ENCODE data around the gene SOX8. TPM values are rescaled to one million over a fixed set of nuclear protein-coding genes. Genes with fewer than 3 reads are reported as not detected.

SOX8 gene
- total RNA-seq, 1 donor from 2014 or later = 6.7 TPM

- DNase-seq (ENCODE audit: extremely low spot score, unreplicated experiment) = no peak
- Mint-ChIP-seq H3K27ac (no peak overlapping the region), H3K4me1 (ENCODE audit: unreplicated experiment) (peaks cover 15% of the 10 kb centered on the region), H3K27me3 (peaks cover 16% of the 10 kb centered on the region), H3K36me3 (no peaks in the 10 kb centered on the region), H3K4me3 (no peak overlapping the region), H3K9me3 (no peaks in the 10 kb centered on the region)
- TF ChIP-seq CTCF (conservative IDR thresholded peaks at IDR 0.05) = no peak
Measured at GRCh38 chr16:993731-994130, 12.2 kb downstream of the SOX8 start.

DNA sequence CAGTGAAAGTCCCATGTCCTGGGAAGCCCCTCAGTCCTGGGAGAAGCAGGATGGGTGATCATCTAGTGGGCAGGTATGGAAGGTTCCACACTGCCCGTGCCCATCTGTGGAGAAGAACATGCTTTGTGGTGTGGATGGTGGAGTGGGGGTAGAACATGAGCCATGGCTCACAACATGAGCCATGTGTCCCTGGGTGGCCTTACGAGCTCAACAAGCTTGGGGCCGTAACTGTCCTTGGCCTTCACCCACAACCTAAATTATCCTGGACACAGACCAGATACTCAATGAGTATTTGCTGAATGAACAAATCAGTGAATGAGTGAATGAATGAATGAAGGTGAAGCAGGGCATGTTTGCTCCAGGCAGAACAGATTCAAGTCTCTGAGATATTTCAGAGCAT, 13.5 kb downstream of the SOX8 start:
- peaks cover 15% of the 10 kb centered on the region for H3K4me1 Mint-ChIP-seq (ENCODE audit: unreplicated experiment)
- H3K36me3 Mint-ChIP-seq = no peaks in the 10 kb centered on the region
- no peak overlapping the region for H3K4me3 Mint-ChIP-seq
- no peak overlapping the region for H3K27ac Mint-ChIP-seq
- TF ChIP-seq CTCF (conservative IDR thresholded peaks at IDR 0.05) = no peak
- peaks cover 16% of the 10 kb centered on the region for H3K27me3 Mint-ChIP-seq
- H3K9me3 Mint-ChIP-seq = no peaks in the 10 kb centered on the region
- no peak for DNase-seq (ENCODE audit: extremely low spot score, unreplicated experiment)

GRCh38 chr16:995783-996182, 14.2 kb downstream of the SOX8 start:
- no peak for TF ChIP-seq CTCF (conservative IDR thresholded peaks at IDR 0.05)
- DNase-seq (ENCODE audit: extremely low spot score, unreplicated experiment) = no peak
- Mint-ChIP-seq H3K9me3 (no peaks in the 10 kb centered on the region), H3K27ac (peak overlapping the region; percentile 52), H3K36me3 (no peaks in the 10 kb centered on the region), H3K4me1 (ENCODE audit: unreplicated experiment) (peaks cover 15% of the 10 kb centered on the region), H3K4me3 (peak overlapping the region; percentile 48), H3K27me3 (peaks cover 16% of the 10 kb centered on the region)

DNA sequence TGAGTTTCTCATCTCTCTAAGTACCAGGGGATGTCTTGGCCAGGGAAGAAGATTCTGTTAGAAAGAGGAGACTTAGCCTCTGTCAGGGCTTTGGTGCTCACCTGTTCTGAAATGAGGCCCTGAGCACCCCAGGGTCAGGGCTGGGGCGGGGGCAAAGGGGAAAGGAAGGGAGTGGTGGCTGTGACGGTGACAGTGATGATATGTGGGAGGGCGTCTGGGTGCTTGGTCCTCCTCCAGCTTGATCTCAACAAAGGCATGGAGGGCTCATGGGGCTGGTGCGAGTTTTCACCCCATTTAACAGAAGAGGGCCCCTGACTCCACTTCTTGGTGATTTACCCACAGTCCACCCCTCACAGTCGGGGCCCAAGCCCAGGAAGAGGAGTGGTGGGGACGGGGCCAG, 15.1 kb downstream of the SOX8 start:
- Mint-ChIP-seq H3K27ac (peak overlapping the region; percentile 67), H3K4me3 (peak overlapping the region; percentile 68), H3K9me3 (no peaks in the 10 kb centered on the region), H3K4me1 (ENCODE audit: unreplicated experiment) (peaks cover 15% of the 10 kb centered on the region), H3K27me3 (peaks cover 15% of the 10 kb centered on the region), H3K36me3 (no peaks in the 10 kb centered on the region)
- no peak for DNase-seq (ENCODE audit: extremely low spot score, unreplicated experiment)
- no peak for TF ChIP-seq CTCF (conservative IDR thresholded peaks at IDR 0.05)

DNA sequence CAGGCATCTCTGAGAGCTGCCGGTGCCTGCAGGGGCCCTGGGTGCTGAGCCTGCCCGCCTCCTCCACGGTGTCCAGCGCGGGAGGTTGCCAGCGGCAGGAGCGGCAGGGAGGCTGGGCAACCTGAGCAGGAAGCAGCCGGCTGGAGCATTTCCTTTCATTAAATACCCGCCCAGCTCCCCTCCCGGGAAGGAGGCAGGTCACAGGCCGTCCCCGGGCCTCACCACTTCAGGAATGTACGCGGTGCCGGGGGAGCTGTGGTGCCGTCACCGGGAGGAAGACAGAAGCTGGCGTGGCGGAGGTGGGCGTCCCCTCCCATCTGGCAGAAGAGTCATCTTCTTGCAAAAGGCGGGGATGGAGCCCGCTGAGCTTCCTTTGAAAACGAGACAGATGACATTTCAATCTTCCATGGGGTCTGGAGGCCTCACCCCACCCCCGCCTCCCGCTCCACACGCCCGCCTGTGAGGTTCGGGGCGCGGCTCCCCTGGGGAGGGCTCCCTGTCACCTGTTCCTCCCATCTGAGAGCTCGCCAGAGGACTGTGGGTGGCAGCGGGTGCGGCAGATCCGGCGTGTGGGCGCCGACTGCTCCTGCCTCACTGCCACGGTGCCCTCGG, 16.0 kb downstream of the SOX8 start:
- no peak for DNase-seq (ENCODE audit: extremely low spot score, unreplicated experiment)
- TF ChIP-seq CTCF (conservative IDR thresholded peaks at IDR 0.05) = no peak
- H3K27me3 Mint-ChIP-seq = peaks cover 15% of the 10 kb centered on the region
- H3K4me3 Mint-ChIP-seq = peak overlapping the region; percentile 59
- no peaks in the 10 kb centered on the region for H3K36me3 Mint-ChIP-seq
- H3K9me3 Mint-ChIP-seq = no peaks in the 10 kb centered on the region
- H3K27ac Mint-ChIP-seq = peak overlapping the region; percentile 46
- H3K4me1 Mint-ChIP-seq (ENCODE audit: unreplicated experiment) = peaks cover 15% of the 10 kb centered on the region

DNA sequence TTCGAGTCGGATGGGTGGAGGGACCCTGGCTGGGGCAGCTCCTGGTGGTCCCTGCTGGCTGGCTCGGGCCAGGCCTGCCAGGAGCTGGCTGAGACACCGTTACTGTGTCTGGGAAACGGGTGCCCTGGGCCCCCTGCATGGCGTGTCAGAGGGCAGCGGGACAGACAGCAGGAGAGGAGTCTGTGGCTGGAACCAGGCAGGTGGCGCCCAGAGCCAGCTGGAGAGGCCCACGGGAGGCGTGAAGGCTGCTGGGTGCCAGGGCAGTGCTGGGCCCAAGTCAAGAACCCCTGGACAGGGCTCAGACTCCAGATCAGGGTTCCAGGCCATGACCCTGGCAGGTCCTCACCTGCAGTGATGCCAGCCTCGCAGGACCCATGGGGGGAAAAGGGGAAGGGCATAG, 16.6 kb downstream of the SOX8 start:
- no peak for DNase-seq (ENCODE audit: extremely low spot score, unreplicated experiment)
- Mint-ChIP-seq H3K27ac (no peak overlapping the region), H3K4me3 (peak overlapping the region; percentile 31), H3K27me3 (peaks cover 15% of the 10 kb centered on the region), H3K36me3 (no peaks in the 10 kb centered on the region), H3K9me3 (no peaks in the 10 kb centered on the region), H3K4me1 (ENCODE audit: unreplicated experiment) (peaks cover 15% of the 10 kb centered on the region)
- TF ChIP-seq CTCF (conservative IDR thresholded peaks at IDR 0.05) = no peak
